GM12878 (cell line): Measurements from ENCODE around the gene GNLY. TPM values are rescaled to one million over a fixed set of nuclear protein-coding genes. Genes with fewer than 3 reads are reported as not detected.

Source experiments
- ATAC-seq: fragments of 200-7000 bp; cut with Tn5 transposase; 3 replicates; pipeline ENCODE4 v1.9.1; 2020; ENCODE audit warnings: mild to moderate bottlenecking, moderate library complexity
- BruUV-seq: library from RNA; stranded (reverse); fragments of 400-500 nt; replicated peaks from 2 replicates; lab custom pipeline; 2021; lab: Mats Ljungman, UMichigan
- CTCF ChIA-PET: fragments of 300-600 bp; sonication (Branson Sonifier 250); formaldehyde crosslinking; extraction: SDS; loops from one replicate; lab custom pipeline; 2021; ENCODE audit warnings: inconsistent platforms; lab: Yijun Ruan, JAX
- POLR2A ChIA-PET: fragments of 350-600 bp; formaldehyde crosslinking; extraction: SDS; loops from one replicate; lab custom pipeline; 2021; ENCODE audit warnings: inconsistent platforms; lab: Charles Lee
- RAD21 ChIA-PET: fragments of 300-600 bp; sonication (Branson Sonifier 250); formaldehyde crosslinking; loops from one replicate; lab custom pipeline; 2023; ENCODE audit warnings: antibody characterized with exemption; ENCODE audit not compliant: unreplicated experiment; lab: Charles Lee
- SMC1A ChIA-PET: fragments of 300-600 bp; sonication (Branson Sonifier 250); formaldehyde crosslinking; loops from one replicate; lab custom pipeline; 2023; ENCODE audit not compliant: unreplicated experiment, uncharacterized antibody; lab: Charles Lee
- DNase-seq: peaks from one replicate; pipeline ENCODE4 v3.0.0-alpha.2; 2011; ENCODE audit warnings: low read depth, low spot score
- FAIRE-seq: peaks from 3 replicates; lab custom pipeline; 2011; peaks lifted over from hg19 to GRCh38; lab: Jason Lieb, UNC
- H2AFZ ChIP-seq: 2 replicates; pipeline ENCODE4 v1.6.0; 2011; ENCODE audit warnings: low read depth, low read length, control low read depth; ENCODE audit not compliant: control insufficient read depth
- H3K27ac ChIP-seq: 2 replicates; pipeline ENCODE4 v1.5.1; 2011; ENCODE audit warnings: control low read depth; ENCODE audit not compliant: control insufficient read depth, insufficient read depth
- H3K27me3 ChIP-seq, 2 experiments: replicated peaks in 1 of 2; 2 replicates each; pipeline versions ENCODE4 v1.6.0 to v1.6.1; 2011; ENCODE audit warnings: low read length in 1 of 2; ENCODE audit not compliant: control insufficient read depth in 2 of 2, insufficient read depth in 2 of 2
- H3K36me3 ChIP-seq, 2 experiments: 2 replicates each; pipeline ENCODE4 v1.5.1; 2011; ENCODE audit warnings: low read length in 1 of 2; ENCODE audit not compliant: control insufficient read depth in 2 of 2, insufficient read depth in 2 of 2
- H3K4me1 ChIP-seq: 2 replicates; pipeline ENCODE4 v1.6.1; 2011; ENCODE audit warnings: mild to moderate bottlenecking, low read length, moderate library complexity, mixed read lengths; ENCODE audit not compliant: control insufficient read depth, insufficient read depth
- H3K4me2 ChIP-seq: 2 replicates; pipeline ENCODE4 v1.6.0; 2011; ENCODE audit warnings: control low read depth; ENCODE audit not compliant: control insufficient read depth, insufficient read depth
- H3K4me3 ChIP-seq: fragments of 200-600 bp; sonication (generic); 2 replicates; pipeline ENCODE4 v1.5.1; 2016
- H3K79me2 ChIP-seq: 2 replicates; pipeline ENCODE4 v1.6.0; 2011; ENCODE audit warnings: low read length; ENCODE audit not compliant: control insufficient read depth, insufficient read depth
- H3K9ac ChIP-seq: 2 replicates; pipeline ENCODE4 v1.8.0; 2011; ENCODE audit warnings: low read length, control low read depth, mixed read lengths; ENCODE audit not compliant: control insufficient read depth, insufficient read depth
- H3K9me3 ChIP-seq: replicated peaks from 3 replicates; pipeline ENCODE4 v1.5.1; 2011; ENCODE audit warnings: mild to moderate bottlenecking, low read length; ENCODE audit not compliant: control insufficient read depth, insufficient read depth
- H4K20me1 ChIP-seq: 2 replicates; pipeline ENCODE4 v1.6.0; 2011; ENCODE audit not compliant: control insufficient read depth, insufficient read depth
- HCFC1 ChIP-seq: fragments of 150-350 bp; IDR thresholded peaks from 2 replicates; pipeline ENCODE4 v1.6.1; 2014; ENCODE audit warnings: low read length
- MLLT1 ChIP-seq: fragments of 450-650 bp; IDR thresholded peaks from 2 replicates; pipeline ENCODE4 v1.6.1; 2016; ENCODE audit warnings: mild to moderate bottlenecking
- NR2C2 ChIP-seq: IDR thresholded peaks from 2 replicates; pipeline ENCODE4 v1.6.1; 2011; ENCODE audit warnings: borderline replicate concordance, low read depth; ENCODE audit not compliant: control insufficient read depth, insufficient read length
- WGBS: methylation state at CpG from one replicate; pipeline ENCODE4 v1.1.6; 2016; ENCODE audit warnings: low lambda C conversion rate; ENCODE audit not compliant: insufficient replicate concordance, insufficient coverage; ENCODE audit errors: missing lambda C conversion rate; 5-methylcytosine and 5-hydroxymethylcytosine counted together
- in situ Hi-C: fragments of 300-500 bp; cut with MboI; formaldehyde crosslinking; loops from 9 replicates; pipeline ENCODE4 v1.14.3; 2018; ENCODE audit warnings: mixed read lengths
- intact Hi-C: fragments of 100-400 bp; cut with micrococcal nuclease; formaldehyde crosslinking; loops from one replicate; pipeline ENCODE4 v1.14.2; 2022; ENCODE audit not compliant: unreplicated experiment
- polyA plus RNA-seq, 11 experiments: library from polyadenylated mRNA; depleted of rRNA in 4 of 11; unstranded in 6 of 11; stranded (reverse) in 5 of 11; fragments of >200 nt; fragmentation: Nextera tagmentation in 4 of 11; fragmentation: Illumina TruSeq in 1 of 11; extraction: Ambion mirVana in 4 of 11; extraction: Trizol in 1 of 11; gene quantifications; 1 replicate in 1 of 11; 2 replicates in 10 of 11; pipeline versions ENCODE4 v1.2.1 to v1.2.3, GENCODE V29; 2011 to 2016; ENCODE audit warnings: inconsistent platforms in 2 of 11, missing spikeins in 2 of 11, low read depth in 1 of 11
- total RNA-seq, 4 experiments: library from RNA; depleted of rRNA in 3 of 4; stranded (reverse); fragments of >200 nt in 3 of 4; fragmentation: Illumina TruSeq in 1 of 4; extraction: Trizol in 1 of 4; gene quantifications; 2 replicates each; pipeline versions ENCODE4 v1.2.1 to v1.2.3, GENCODE V29; 2013 to 2021
- TF ChIP-seq, protein P1 (sequence below): fragments of 150-350 bp; IDR thresholded peaks from 2 replicates; pipeline ENCODE4 v1.6.1; 2014; ENCODE audit warnings: mild to moderate bottlenecking, low read depth, low read length

The GNLY gene
- total and polyA plus RNA-seq, 10 of the 15 experiments (the other 5 are each of a cell fraction or from before 2014, with no cell fraction given) = 0.18 to 0.42 TPM; not detected in 8

DNA sequence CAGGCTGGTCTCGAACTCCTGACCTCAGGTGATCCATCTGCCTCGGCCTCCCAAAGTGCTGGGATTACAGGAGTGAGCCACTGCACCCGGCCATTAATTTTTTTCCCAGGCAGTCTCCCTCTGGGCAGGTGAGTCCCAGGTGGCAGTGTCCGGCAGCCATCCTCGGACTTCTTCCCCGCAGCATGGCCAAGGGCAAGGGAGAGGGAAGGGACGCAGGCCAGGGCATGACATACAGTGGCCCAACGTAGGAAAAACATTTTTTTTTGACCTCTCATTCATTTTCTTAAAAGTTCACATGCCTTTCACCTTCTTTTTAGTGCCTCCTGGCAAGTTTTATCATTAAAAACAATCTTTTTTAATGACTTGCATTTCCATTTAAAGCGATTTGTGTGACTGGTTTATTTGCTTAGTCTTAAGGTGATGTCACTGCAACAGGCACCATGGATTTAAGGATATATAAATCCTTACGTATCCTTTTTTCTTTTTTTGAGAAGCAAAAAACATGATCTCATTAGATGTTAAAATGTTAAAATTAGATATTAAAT is 36.6 kb downstream of the GNLY start:
- FAIRE-seq (no peak), DNase-seq (no peak), ATAC-seq (no peak)
- Histone ChIP-seq H3K36me3 (no peaks in the 10 kb centered on the region), H2AFZ (no peak overlapping the region), H4K20me1 (no peaks in the 10 kb centered on the region), H3K4me3 (no peak overlapping the region), H3K27me3 (no peaks in the 10 kb centered on the region; a peak in 1 of 4 replicates), H3K9ac (no peak overlapping the region), H3K4me1 (no peaks in the 10 kb centered on the region; the same call in 1 of the 2 replicates), H3K27ac (no peak overlapping the region), H3K4me2 (no peak overlapping the region), H3K79me2 (no peaks in the 10 kb centered on the region), H3K9me3 (no peaks in the 10 kb centered on the region; the same call in 2 of the 3 replicates)
- ChIA-PET POLR2A (no interaction called here), SMC1A (interaction anchor here (2.5 kb wide), 3 partner anchors 11 to 83 kb away, joined by 13 to 106 read pairs (median 30); no protein-coding TSS in a partner anchor), RAD21 (interaction anchor here (0.8 to 2.5 kb wide), 3 partner anchors 9 to 90 kb away, joined by 5 to 116 read pairs (median 20); no protein-coding TSS in a partner anchor), CTCF (interaction anchor here (0.6 to 6.8 kb wide), 5 partner anchors 19 to 349 kb away, joined by 3 to 234 read pairs (median 12); no protein-coding TSS in a partner anchor)
- WGBS = 51% methylated on average over 10 of the region's 10 CpGs
- intact Hi-C loops = no loop called here
- TF ChIP-seq MLLT1 (no peak), HCFC1 (no peak), NR2C2 (no peak)
- TF ChIP-seq, protein P1, sequence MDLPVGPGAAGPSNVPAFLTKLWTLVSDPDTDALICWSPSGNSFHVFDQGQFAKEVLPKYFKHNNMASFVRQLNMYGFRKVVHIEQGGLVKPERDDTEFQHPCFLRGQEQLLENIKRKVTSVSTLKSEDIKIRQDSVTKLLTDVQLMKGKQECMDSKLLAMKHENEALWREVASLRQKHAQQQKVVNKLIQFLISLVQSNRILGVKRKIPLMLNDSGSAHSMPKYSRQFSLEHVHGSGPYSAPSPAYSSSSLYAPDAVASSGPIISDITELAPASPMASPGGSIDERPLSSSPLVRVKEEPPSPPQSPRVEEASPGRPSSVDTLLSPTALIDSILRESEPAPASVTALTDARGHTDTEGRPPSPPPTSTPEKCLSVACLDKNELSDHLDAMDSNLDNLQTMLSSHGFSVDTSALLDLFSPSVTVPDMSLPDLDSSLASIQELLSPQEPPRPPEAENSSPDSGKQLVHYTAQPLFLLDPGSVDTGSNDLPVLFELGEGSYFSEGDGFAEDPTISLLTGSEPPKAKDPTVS = no peak
- BruUV-seq = no TSS peak
- in situ Hi-C loops = loop anchor here (10.0 kb wide), 1 partner anchor 344 kb away; no protein-coding TSS in a partner anchor
